Testis (tissue), 2 donors: ENCODE measurements around the gene KDM4C.

ENCODE experiments used
- POLR2A ChIP-seq: fragments of 450-650 bp; IDR thresholded peaks from one replicate; pipeline ENCODE4 v1.6.1; 2017; ENCODE audit warnings: antibody characterized with exemption, mild to moderate bottlenecking, moderate library complexity
- TF ChIP-seq, protein P1 (sequence below), 3 experiments: fragments of 450-650 bp in 2 of 3; fragments of 200-600 bp in 1 of 3; sonication (generic) in 1 of 3; IDR thresholded peaks; one replicate each; pipeline ENCODE4 v1.5.1; 2016 to 2019; ENCODE audit warnings: antibody characterized with exemption in 3 of 3, mild to moderate bottlenecking in 2 of 3, moderate library complexity in 1 of 3

GRCh38 chr9:6965566-6965965 is 207.8 kb downstream of the KDM4C start:
- TF ChIP-seq, protein P1, sequence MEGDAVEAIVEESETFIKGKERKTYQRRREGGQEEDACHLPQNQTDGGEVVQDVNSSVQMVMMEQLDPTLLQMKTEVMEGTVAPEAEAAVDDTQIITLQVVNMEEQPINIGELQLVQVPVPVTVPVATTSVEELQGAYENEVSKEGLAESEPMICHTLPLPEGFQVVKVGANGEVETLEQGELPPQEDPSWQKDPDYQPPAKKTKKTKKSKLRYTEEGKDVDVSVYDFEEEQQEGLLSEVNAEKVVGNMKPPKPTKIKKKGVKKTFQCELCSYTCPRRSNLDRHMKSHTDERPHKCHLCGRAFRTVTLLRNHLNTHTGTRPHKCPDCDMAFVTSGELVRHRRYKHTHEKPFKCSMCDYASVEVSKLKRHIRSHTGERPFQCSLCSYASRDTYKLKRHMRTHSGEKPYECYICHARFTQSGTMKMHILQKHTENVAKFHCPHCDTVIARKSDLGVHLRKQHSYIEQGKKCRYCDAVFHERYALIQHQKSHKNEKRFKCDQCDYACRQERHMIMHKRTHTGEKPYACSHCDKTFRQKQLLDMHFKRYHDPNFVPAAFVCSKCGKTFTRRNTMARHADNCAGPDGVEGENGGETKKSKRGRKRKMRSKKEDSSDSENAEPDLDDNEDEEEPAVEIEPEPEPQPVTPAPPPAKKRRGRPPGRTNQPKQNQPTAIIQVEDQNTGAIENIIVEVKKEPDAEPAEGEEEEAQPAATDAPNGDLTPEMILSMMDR (IDR thresholded peaks at IDR 0.05): no peak
- TF ChIP-seq POLR2A: no peak
